GM19193 (cell line): ENCODE measurements around the gene ATP1A4.

Experiments used
- POLR2A ChIP-seq: IDR thresholded peaks from 4 replicates; pipeline ENCODE4 v1.6.1; 2011; ENCODE audit not compliant: insufficient read depth, insufficient read length; ENCODE audit errors: extremely low read depth

The ATP1A4 gene

DNA sequence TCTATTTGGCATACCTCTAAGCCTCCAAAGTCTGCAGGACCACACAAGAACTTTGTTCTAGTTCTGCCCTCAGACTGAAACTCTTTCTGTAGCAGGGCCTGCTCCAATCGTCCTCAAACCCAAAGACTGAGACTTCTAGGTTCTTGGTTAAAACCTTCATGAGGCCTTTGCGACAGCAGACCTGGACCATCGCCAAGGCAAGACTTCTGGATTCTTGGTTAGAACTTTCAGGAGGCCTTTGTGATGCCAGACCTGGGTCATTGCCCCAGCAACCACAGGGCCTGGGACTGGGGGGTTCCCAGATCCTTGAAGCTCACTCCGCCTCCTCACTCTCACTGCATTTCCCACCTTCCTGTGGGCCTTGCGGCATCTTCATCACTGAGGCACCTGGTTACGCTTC is at the start of gene ATP1A4:
Gene ATP1A4, plus strand, starts transcription at position 301 of the 400 bp plus-strand sequence. CDS start 438 bp downstream, outside the sequence.
- TF ChIP-seq POLR2A, result no peak

DNA sequence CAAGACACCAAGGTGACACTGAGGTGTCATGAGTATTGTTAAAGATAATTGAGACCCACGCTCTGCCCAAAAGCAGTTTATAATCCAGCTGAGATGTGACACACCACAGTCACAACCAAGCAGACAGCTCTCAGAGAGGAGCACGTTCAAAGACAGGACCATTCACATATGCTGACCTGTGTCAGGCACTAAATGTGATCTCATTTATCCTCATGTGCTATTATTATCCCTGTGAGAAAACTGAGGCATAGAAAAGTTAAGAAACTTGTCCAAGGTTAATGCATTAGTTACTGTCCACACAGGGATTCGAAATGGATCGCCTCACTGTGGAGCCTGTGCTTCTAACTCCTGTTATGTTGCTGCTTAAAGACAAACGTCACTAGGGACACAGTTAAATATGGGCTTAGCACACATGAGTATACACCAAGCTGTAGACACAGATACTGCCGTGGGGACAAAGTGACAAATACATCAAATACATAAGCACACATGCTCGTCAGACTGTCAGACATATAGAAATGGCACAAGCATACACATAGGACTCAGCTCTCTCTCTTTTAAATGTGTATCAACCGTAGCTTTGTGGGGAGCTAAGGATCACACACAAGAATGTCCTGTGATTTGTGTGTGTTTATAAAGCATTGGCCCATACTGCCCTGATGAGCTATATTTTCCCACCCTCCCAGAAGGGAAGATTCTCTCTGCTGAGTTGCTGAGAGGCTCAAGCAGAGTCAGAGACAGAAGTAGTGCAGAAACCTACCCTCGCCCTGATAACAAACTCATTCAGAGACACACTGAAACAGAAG is 49.5 kb upstream of the ATP1A4 start:
- TF ChIP-seq POLR2A, result no peak

DNA sequence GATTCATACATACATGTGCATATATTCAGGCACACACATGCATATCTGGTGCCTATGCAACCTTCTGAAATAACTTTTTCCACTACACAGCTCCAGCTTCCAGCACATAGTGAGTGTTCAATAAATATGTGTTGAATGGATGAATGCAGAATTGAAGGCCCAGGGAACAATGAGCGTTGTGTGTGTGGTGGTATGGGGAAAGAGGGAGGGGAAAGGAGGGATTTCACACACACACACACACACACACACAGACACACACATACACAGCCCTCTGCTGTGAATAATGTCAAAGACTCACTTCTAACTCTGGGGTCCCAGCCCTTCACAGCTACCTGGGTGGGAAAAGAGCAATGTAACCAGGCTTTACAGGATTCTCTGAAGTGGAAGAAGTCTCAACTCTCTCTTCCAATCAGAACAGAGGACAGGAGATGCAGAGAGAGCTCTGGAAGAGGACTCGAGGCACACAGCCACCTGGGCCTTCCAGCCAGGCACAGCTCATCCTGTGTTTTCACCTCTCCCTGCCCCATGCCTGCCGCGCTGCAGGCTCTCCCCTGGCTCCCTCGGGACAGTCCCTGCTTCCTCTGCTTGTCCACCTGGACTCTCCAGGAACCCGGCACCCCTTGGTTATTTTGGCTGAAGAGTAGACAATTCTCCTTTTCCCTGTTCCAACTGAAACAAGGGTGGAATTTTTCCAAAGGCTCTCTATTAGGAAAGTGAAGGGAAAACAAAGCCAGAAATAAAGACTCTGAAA is 47.6 kb upstream of the ATP1A4 start:
- no peak for TF ChIP-seq POLR2A

DNA sequence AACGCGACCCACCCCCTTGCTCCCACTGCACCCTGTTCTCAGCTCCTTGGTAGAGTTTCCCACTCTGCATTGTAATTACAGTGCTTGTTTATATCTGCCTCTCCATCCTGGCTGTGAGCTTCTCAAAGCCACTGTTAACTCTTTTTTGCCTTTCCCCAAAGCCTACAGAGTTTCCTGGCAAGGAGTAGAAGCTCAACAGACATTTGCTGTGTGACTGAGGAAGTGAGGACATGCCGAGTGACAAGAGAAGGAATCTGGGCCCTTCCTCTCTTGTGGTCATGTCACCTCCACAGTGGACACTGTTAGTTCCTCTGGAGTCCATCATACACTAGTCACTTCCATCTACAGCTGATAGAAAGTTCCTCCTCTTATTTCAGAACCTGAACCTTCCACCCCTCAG is 46.9 kb upstream of the ATP1A4 start:
- no peak for TF ChIP-seq POLR2A

DNA sequence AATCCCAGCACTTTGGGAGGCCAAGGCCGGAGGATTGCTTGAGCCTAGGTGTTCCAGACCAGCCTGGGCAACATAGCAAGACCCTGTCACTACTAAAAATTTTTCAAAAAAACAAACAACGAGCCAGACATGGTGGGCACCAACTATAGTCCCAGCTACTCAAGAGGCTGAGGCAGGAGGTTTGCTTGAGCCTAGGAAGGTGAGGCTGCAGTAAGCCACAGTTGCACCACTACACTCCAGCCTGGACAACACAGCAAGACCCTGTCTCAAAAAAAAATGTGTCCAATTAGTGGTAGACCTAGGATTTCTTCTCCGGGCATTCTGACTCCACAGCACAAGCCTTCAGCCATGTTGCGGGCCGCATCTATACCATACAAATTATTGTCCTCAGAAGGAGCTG is 46.2 kb upstream of the ATP1A4 start:
- no peak for TF ChIP-seq POLR2A

DNA sequence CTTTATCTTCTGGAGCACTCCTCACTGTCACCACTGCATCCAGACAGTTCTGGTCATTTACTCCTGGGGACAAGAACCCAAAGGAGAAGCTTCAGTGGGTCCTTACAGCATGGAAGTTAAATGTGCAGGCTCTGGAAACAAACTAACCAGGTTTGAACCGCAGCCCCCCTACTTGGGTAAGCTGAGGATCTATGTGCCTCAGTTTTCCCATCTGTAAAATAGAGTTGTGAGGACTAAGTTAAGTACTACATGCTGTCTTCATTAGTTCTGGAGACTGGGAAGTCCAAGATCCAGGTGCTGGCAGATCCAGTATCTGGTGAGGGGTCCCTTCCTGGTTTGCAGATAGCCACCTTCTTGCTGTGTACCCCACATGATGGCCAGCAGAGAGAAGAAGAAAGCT is 43.9 kb upstream of the ATP1A4 start:
- no peak for TF ChIP-seq POLR2A

DNA sequence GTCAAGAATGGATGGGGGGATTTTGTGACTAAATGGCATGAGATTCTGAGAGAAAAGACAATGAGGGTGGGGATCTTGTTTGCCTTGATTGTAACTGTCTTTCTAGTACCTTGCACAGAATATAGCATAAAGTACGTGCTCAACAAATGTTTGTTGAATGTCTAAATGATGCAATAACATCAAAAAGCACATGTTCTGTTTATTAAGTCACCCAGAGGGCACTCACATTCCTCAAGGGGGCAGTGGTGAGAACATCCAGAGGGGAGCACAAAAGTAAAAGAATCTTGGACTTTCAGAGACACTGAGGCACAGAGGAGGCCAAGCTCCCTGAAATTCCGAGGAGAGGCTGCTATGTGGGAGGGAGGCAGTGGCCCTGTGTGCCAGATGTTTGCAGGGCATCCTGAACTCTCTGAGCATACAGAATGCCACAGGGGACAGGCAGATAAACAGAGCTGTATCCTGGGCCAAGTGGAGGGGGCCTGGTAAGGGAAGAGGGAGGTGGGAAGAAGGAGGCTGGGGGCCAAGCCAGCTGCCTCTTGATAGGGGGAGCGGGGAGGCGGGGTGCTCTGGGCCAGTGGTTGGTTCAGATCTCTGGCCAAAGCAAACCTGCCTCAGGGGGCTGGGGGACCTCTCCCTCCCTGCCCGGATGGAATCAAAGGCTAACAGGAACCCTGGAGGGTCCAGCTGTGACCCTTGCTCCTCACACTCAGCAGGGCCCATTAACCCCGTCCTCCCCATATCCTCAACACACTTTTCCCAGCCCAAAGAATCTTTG is 42.3 kb upstream of the ATP1A4 start:
- no peak for TF ChIP-seq POLR2A

DNA sequence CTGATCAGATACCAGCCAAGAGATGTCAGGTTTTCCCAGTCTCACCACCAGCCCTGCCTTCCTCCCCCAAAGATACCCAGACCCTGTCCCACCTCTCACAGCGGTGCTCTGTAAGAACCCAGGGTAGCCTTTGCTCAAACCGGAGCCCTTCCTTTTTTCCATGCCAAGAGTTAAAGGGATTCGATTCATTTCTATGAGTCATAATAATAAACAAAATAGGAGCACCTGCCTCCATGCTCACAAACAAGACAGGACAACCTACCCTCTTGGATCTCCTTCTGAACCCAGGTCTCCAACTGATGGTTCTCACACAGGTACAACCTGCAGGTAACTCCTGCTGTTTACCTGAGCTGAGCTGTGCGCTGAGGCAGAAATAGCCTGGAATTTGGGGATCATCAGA is 41.7 kb upstream of the ATP1A4 start:
- no peak for TF ChIP-seq POLR2A

DNA sequence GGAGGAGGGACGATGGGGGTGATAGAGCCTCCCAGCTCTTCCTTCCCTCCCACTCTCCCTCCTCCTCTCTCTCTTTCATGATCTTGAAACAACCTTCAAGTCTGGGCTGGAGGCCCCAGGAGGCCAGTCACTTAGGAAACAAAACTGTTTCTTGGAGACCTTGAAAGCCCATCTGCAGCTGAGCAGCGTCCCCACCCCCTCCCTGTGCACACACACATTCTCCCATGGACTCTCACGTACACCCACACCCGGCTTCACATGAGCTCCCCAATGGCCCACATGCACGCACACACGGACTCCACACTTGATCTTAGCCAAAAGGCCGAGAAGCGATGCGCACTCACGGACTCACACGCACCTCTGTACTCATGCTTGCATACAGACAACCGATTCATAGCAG is 39.0 kb upstream of the ATP1A4 start:
- TF ChIP-seq POLR2A, result no peak

DNA sequence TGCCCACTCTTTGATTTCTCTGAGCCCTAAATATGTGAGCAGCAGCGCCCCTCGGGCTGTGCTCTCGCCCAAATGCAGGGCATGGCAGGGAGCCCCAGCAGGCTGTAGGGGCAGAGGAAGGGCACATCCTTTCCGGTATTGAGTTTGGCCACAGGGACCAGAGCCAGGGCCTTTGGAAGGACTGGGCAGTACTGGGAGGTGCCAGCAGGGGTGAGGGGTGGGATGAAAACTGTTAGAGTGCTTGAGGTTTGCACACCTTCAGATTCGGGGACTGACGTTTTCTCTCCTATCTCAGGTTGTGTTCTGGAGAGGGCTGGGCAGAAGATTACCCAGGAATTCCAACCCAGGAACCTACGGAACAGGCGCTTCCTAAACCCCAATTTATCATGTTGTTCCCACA is 38.0 kb upstream of the ATP1A4 start:
- TF ChIP-seq POLR2A, result no peak

DNA sequence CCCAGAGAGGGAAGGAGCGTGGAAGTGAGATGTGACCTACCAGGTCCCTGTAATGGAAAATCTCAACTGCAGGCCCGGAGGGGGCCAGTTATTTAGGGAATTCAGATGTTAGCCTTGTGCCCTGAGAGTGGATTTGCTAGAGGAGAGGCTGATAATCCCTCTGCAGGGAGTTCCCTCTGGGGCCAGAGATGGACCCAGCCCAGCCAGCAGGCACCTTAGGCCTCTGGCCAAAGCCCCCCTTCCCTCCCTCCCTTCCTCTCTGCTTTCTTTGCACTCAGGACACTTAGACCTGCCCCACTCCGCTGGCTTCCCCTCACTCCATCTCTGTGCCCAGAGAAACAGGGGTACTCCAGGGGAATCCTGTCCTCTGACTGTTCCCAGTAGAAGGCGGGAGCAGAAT is 37.3 kb upstream of the ATP1A4 start:
- TF ChIP-seq POLR2A, result no peak

DNA sequence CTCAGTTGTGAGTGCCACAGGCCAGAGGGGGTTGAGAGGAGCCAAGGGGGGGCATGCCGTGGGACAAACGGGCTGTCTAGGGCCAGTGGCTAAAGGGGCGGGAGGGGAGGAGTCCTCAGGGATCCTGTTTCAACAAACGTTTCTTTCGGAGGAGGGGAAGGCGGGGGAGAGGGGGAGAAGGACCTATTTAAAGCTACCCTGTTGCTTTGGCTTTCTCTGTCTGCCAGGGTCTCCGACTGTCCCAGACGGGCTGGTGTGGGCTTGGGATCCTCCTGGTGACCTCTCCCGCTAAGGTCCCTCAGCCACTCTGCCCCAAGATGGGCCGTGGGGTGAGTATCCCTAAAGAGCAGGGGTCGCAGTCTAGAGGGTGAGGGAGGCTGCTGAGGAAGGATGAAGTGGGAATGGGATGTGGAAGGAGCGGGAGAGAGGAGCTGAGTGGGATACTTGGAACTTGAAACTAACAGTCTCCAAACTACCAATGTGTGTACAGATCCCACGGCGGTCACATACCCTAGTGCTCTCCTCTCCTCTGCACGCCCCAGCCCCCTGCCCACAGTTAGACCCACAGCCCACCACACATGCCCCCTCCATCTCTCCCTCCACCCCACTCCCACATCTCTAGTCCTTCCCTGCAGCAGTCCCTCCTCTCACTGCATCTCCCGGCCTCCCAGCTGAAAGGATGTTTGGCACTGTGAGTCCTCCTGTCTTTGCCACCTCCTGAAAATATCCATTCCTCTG is 35.7 kb upstream of the ATP1A4 start, which contains the start of gene ATP1A2:
Gene ATP1A2, plus strand, starts transcription at position 215 of the 738 bp plus-strand sequence. Its CDS starts 103 bp downstream, at position 318.
- no peak for TF ChIP-seq POLR2A

DNA sequence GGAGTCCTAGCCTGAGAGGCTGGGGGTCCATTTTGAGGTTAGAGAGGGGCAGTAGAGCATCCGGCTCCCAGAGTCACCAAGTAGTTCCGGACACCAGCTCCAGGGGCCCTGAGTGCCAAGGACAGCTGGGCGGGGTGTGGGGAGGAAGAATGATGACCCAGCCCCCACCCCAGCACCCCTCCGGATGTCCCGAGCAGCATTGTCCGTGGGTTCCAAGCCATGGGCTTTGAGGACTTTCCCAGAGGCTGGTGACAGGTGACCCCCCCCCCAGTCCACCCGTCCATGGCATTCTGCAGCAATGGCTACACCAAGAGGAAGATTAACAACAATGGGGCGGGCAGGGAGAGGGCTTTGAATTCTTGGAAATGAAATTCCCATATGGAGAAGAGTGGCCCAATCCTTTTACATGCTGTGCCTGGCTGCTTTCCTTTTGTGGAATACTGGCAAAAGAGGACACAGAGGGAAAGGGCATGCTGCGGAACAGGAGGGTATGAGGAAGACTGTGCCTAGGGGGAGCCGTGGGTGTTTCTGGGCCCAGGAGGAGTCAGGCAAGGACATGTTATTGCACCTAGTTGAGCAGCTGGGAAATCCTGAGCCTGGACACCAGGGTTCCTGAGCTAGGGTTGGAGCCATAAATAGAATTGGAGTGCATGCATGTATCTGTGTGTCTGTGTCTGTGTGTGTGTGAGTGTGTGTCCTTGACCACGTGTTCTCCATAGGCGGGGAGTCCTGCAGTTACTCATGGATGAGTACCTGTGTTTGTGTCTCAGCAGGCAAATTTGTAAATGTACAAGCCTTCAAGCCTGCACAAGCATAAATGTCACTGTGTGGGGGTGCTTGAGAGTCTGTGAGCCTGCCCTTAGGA is 34.9 kb upstream of the ATP1A4 start:
- TF ChIP-seq POLR2A, result no peak

DNA sequence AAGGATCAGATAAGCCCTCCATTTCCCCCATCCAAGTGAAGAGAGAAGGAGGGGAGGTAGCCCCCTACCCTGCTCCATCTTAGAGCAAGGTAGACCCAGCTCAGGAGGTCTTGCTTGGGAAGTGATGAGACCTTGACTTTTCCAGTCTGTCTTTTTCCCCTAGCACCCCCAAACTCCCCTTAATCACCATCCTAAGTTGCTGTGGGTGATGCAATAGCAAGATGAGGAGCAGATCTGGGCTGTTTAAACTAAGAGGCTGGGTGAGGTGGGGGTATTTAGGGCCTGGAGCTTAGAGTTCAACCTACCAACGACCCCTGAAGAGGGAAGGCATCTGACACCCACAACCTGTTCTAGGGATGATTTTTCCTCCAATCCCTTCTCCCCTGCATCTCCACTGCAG is 34.1 kb upstream of the ATP1A4 start:
- no peak for TF ChIP-seq POLR2A
